WERI-Rb-1 (cell line): ENCODE results near the gene APOBEC3A.
"Not testable (repeated sequence)": the region's sequence is repeated elsewhere in the genome, so short reads cannot be mapped to it uniquely, and the experiment has no call there.

ENCODE experiments used
- DNase-seq: peaks from one replicate; pipeline ENCODE4 v3.0.0-alpha.2; 2020
- H3K27ac ChIP-seq: fragments of 250-450 bp; sonication (Bioruptor Pico); 2 replicates; pipeline ENCODE4 v1.5.1; 2020; ENCODE audit warnings: mild to moderate bottlenecking, moderate library complexity
- H3K27me3 ChIP-seq: fragments of 250-450 bp; sonication (Bioruptor Pico); 2 replicates; pipeline ENCODE4 v1.5.1; 2021; ENCODE audit warnings: mild to moderate bottlenecking, low read depth, moderate library complexity; ENCODE audit not compliant: insufficient read depth, severe bottlenecking
- H3K36me3 ChIP-seq: fragments of 250-450 bp; sonication (Bioruptor Pico); 2 replicates; pipeline ENCODE4 v1.5.1; 2020; ENCODE audit warnings: mild to moderate bottlenecking, moderate library complexity
- H3K4me3 ChIP-seq: 2 replicates; pipeline ENCODE4 v1.5.1; 2011; ENCODE audit warnings: low read depth, mild to moderate bottlenecking, control low read depth, low read length
- H3K9me3 ChIP-seq: fragments of 250-450 bp; sonication (Bioruptor Pico); 2 replicates; pipeline ENCODE4 v1.5.1; 2021; ENCODE audit warnings: mild to moderate bottlenecking, moderate library complexity; ENCODE audit not compliant: severe bottlenecking
- TF ChIP-seq, protein P1 (sequence below): IDR thresholded peaks from 2 replicates; pipeline ENCODE4 v1.5.1; 2011; ENCODE audit warnings: low read depth, mild to moderate bottlenecking, control low read depth, inconsistent platforms, low read length

Gene APOBEC3A

DNA sequence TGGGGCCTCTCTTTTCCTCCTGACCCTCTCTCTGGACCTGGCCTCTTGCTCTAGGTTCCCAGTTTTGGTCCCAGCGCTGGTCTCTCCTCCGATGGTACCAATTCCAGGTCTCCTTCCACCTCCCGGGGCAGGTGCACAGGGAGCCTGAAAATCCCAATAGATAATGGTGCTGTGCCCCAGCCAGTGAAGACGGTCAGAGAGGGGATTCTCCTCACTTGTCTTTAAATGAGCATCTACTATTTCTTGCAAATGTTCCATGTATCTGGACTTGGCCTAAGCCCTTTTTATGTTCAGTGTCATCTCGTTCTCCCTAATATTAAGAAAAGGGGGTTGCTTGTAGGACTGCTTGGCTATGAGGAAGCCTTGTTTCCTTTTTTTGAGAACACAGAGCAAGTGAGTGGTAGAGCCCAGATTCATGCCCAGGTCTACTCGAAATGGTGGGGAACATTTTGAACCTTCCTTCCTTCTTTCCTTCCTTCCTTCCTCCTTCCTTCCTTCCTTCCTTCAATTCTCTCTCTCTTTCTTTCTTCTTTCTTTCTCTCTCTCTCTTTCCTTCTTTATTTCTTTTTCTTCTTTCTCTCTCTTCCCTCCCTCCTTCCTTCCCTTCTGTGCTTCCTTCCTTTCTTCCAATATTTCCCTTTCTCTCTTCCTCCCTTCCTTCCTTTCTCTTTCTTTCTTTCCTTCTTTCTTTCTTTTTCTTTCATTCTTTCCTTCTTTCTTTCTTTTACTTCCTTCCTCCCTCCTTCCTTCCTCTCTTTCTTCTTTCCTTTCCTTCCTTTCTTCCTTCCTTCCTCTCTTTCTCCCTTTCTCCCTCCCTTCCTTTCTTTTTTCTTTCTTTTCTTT is 620 bp downstream of the APOBEC3A start:
- TF ChIP-seq, protein P1, sequence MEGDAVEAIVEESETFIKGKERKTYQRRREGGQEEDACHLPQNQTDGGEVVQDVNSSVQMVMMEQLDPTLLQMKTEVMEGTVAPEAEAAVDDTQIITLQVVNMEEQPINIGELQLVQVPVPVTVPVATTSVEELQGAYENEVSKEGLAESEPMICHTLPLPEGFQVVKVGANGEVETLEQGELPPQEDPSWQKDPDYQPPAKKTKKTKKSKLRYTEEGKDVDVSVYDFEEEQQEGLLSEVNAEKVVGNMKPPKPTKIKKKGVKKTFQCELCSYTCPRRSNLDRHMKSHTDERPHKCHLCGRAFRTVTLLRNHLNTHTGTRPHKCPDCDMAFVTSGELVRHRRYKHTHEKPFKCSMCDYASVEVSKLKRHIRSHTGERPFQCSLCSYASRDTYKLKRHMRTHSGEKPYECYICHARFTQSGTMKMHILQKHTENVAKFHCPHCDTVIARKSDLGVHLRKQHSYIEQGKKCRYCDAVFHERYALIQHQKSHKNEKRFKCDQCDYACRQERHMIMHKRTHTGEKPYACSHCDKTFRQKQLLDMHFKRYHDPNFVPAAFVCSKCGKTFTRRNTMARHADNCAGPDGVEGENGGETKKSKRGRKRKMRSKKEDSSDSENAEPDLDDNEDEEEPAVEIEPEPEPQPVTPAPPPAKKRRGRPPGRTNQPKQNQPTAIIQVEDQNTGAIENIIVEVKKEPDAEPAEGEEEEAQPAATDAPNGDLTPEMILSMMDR, result no peak

DNA sequence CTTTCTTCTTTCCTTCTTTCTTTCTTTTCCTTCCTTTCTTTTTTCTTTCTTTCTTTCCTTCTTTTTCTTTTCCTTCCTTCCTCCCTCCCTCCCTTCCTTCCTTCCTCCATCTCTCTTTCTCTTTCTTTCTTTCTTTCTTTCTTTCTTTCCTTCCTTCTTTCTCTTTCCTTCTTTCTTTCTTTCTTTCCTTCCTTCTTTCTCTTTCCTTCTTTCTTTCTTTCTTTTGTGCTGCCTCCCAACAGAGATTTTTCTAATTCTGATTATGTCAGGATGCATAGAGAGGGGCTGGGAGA is 1.2 kb downstream of the APOBEC3A start:
- not testable (repeated sequence) for H3K27me3 ChIP-seq, H3K36me3 ChIP-seq, H3K4me3 ChIP-seq, H3K9me3 ChIP-seq, H3K27ac ChIP-seq, DNase-seq

More for the DNA sequence above, 620 bp downstream of the APOBEC3A start:
- H3K9me3 ChIP-seq, result no peaks in the 10 kb centered on the region
- H3K27me3 ChIP-seq, result no peaks in the 10 kb centered on the region
- no peaks in the 10 kb centered on the region for H3K36me3 ChIP-seq
- no peak for DNase-seq
- H3K4me3 ChIP-seq, result no peak overlapping the region
- no peak overlapping the region for H3K27ac ChIP-seq

DNA sequence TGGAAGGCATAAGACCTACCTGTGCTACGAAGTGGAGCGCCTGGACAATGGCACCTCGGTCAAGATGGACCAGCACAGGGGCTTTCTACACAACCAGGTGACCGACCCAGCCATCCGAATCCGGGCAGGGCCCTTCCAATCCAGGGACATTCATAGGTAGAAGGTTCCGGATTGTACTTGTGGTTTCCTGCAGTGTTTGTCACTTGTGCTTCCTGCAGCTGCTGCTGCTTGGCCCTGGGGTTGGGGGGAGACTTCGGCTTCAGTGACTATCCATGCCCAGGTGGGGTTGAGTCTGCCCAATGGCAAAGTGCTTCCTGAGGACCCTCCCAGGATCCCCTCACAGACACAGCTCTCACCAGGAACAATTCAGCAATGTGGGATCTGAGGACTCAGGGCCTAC is 2.2 kb downstream of the APOBEC3A start:
- DNase-seq, result no peak
- no peaks in the 10 kb centered on the region for H3K36me3 ChIP-seq
- TF ChIP-seq, protein P1, result no peak
- no peak overlapping the region for H3K4me3 ChIP-seq
- no peaks in the 10 kb centered on the region for H3K27me3 ChIP-seq
- no peak overlapping the region for H3K27ac ChIP-seq
- H3K9me3 ChIP-seq, result no peaks in the 10 kb centered on the region

DNA sequence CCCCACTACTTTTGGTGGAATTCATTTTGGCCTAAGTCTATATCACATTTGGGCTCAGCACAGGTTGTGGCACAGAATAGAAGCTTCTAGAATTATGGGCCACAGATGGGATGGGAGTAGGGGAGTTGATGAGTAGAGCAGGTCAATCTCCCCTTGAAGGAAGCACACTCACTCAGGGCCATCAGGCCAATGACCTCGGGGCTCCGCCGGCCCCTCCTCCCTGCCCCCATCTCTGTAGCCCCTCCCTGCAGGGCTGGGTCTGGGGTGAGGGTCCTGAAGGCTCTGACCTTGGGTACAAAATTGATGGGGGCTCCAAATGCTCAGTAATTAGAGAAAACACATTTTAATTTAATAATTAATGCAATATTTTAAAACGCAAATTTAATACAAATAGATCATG is 3.3 kb downstream of the APOBEC3A start:
- H3K36me3 ChIP-seq, H3K27ac ChIP-seq, H3K4me3 ChIP-seq, H3K9me3 ChIP-seq, DNase-seq, H3K27me3 ChIP-seq: not testable (repeated sequence)

DNA sequence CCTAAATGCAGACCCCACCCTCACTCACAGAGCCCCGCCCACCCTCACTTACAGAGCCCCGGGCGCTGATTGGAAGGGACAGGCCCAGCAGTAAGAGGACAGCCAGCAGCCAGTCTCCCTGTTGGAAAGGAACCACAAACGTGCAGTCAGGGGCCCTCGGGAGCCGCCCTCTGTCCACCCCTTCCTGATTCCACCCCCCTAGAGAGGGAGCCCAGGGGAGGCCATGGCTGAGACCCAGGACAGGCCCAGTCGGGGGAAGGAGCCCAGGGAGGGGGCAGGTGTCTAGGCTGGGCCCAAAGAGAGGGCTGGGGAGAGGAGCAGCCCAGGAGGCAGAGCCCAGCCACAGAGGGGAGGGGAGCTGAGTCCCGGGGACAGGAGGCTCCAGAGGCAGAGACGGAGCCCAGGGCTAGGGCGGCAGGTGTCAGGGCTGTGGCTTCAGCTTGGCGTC is 5.9 kb downstream of the APOBEC3A start:
- not testable (repeated sequence) for H3K4me3 ChIP-seq, H3K36me3 ChIP-seq, H3K27ac ChIP-seq, H3K9me3 ChIP-seq, H3K27me3 ChIP-seq
- peak; percentile 38 for DNase-seq

DNA sequence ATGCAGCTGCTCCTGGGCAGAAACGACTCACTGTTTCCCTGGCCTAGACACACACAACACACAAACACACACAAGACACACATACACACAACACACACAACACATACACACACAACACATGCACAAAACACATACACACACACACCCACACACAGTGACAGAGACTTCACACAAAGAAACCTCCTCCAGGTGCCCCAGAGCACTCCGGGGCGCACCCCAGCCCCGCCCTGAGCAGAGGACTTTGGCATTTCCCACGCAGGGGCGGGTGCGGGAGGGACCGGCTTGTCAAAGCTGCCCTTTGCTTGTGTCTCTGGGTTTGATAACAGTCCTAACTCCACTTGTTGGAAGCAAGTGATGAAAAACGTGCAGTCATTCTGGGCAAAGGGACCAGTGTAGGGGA is 6.5 kb downstream of the APOBEC3A start:
- Histone ChIP-seq H3K9me3 (no peaks in the 10 kb centered on the region), H3K27ac (no peak overlapping the region), H3K4me3 (no peak overlapping the region), H3K27me3 (no peaks in the 10 kb centered on the region), H3K36me3 (no peaks in the 10 kb centered on the region)
- DNase-seq, result no peak
- TF ChIP-seq, protein P1, result no peak

DNA sequence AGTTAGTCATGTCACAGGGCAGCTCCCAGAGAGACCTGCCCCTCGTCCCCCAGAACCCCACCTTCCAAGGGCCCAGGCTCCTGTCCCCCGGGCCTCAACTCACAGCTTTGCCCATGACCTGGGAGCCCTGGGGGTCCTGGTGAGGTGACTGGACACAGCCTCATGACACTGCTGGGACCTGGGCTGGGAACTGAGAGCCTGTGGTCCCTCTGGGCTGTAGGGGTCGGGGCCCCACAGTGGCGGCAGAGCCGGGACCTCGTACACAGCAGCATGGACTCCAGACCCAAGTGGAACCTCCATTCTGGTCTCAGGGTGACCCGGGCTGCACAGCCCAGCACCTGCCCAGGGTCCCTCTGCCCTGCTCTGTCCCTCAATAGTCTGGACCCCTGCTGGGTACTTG is 6.9 kb downstream of the APOBEC3A start:
- no peak overlapping the region for H3K4me3 ChIP-seq
- no peak overlapping the region for H3K27ac ChIP-seq
- DNase-seq, result no peak
- no peaks in the 10 kb centered on the region for H3K9me3 ChIP-seq
- TF ChIP-seq, protein P1, result no peak
- no peaks in the 10 kb centered on the region for H3K27me3 ChIP-seq
- no peaks in the 10 kb centered on the region for H3K36me3 ChIP-seq
